HepG2 (cell line): ENCODE results near the gene ACSS1. TPM values are rescaled to one million over a fixed set of nuclear protein-coding genes. Genes with fewer than 3 reads are reported as not detected.
A peak's percentile ranks its signal among the peaks of the same experiment; 100 is the strongest.

ENCODE experiments used
- ARNTL ChIP-seq: sonication (generic); formaldehyde crosslinking; IDR thresholded peaks from 2 replicates; pipeline ENCODE4 v1.4.0; 2020; ENCODE audit warnings: mild to moderate bottlenecking, missing genetic modification reagents
- BATF2 ChIP-seq: sonication (generic); formaldehyde crosslinking; IDR thresholded peaks from 2 replicates; pipeline ENCODE4 v1.8.0; 2022; ENCODE audit warnings: mild to moderate bottlenecking, missing genetic modification reagents, moderate library complexity
- CBX5 ChIP-seq: sonication (generic); formaldehyde crosslinking; IDR thresholded peaks from 2 replicates; pipeline ENCODE4 v1.4.0; 2020; ENCODE audit warnings: missing genetic modification reagents, borderline replicate concordance
- FOXK1 ChIP-seq: sonication (generic); formaldehyde crosslinking; IDR thresholded peaks from 2 replicates; pipeline ENCODE4 v1.4.0; 2020; ENCODE audit warnings: low read depth, missing genetic modification reagents, borderline replicate concordance
- GLI4 ChIP-seq: sonication (generic); formaldehyde crosslinking; IDR thresholded peaks from 2 replicates; pipeline ENCODE4 v1.5.1; 2020; ENCODE audit warnings: missing genetic modification reagents, mild to moderate bottlenecking, moderate library complexity, borderline replicate concordance
- HNRNPL ChIP-seq: fragments of 200-400 bp; formaldehyde crosslinking; IDR thresholded peaks from 2 replicates; pipeline ENCODE4 v1.6.1; 2017; ENCODE audit warnings: mild to moderate bottlenecking, low read depth, low read length
- HOMEZ ChIP-seq: IDR thresholded peaks from 2 replicates; pipeline ENCODE4 v1.6.1; 2016; ENCODE audit warnings: low read depth
- IRF1 ChIP-seq: sonication (generic); formaldehyde crosslinking; IDR thresholded peaks from 2 replicates; pipeline ENCODE4 v1.4.0; 2020; ENCODE audit warnings: low read depth, mild to moderate bottlenecking, missing genetic modification reagents
- RFX5 ChIP-seq: IDR thresholded peaks from 2 replicates; pipeline ENCODE4 v1.6.1; 2011; ENCODE audit warnings: low read depth, low read length, improper control_type of control experiment
- RNF2 ChIP-seq: fragments of 450-650 bp; conservative IDR thresholded peaks from 2 replicates; pipeline ENCODE4 v1.6.1; 2016; ENCODE audit warnings: low read depth
- SRF ChIP-seq: IDR thresholded peaks from 2 replicates; pipeline ENCODE4 v1.6.1; 2011; ENCODE audit warnings: mild to moderate bottlenecking, low read depth, low read length, moderate library complexity
- ZBTB14 ChIP-seq: sonication (generic); formaldehyde crosslinking; IDR thresholded peaks from 2 replicates; pipeline ENCODE4 v1.4.0; 2020; ENCODE audit warnings: missing genetic modification reagents
- ZBTB26 ChIP-seq: IDR thresholded peaks from 2 replicates; pipeline ENCODE4 v1.6.1; 2016; ENCODE audit warnings: missing compliant biosample characterization, missing genetic modification reagents, borderline replicate concordance
- ZBTB39 ChIP-seq: sonication (generic); formaldehyde crosslinking; IDR thresholded peaks from 2 replicates; pipeline ENCODE4 v1.5.0; 2020; ENCODE audit warnings: missing genetic modification reagents
- ZKSCAN1 ChIP-seq: fragments of 150-350 bp; IDR thresholded peaks from 2 replicates; pipeline ENCODE4 v1.6.1; 2014; ENCODE audit warnings: low read length
- ZNF30 ChIP-seq: sonication (generic); formaldehyde crosslinking; IDR thresholded peaks from 2 replicates; pipeline ENCODE4 v1.5.0; 2020; ENCODE audit warnings: mild to moderate bottlenecking, missing genetic modification reagents
- ZNF350 ChIP-seq: sonication (generic); formaldehyde crosslinking; IDR thresholded peaks from 2 replicates; pipeline ENCODE4 v1.4.0; 2020; ENCODE audit warnings: mild to moderate bottlenecking, low read depth, missing genetic modification reagents, borderline replicate concordance
- ZNF496 ChIP-seq: sonication (generic); formaldehyde crosslinking; IDR thresholded peaks from 2 replicates; pipeline ENCODE4 v1.8.1; 2023; ENCODE audit warnings: mild to moderate bottlenecking, moderate library complexity, missing genetic modification reagents; ENCODE audit not compliant: insufficient replicate concordance
- ZNF547 ChIP-seq: sonication (generic); formaldehyde crosslinking; IDR thresholded peaks from 2 replicates; pipeline ENCODE4 v1.5.1; 2020; ENCODE audit warnings: mild to moderate bottlenecking, missing genetic modification reagents
- ZNF563 ChIP-seq: sonication (generic); formaldehyde crosslinking; IDR thresholded peaks from 2 replicates; pipeline ENCODE4 v1.8.0; 2022; ENCODE audit warnings: mild to moderate bottlenecking, moderate library complexity, missing genetic modification reagents
- ZNF580 ChIP-seq: IDR thresholded peaks from 2 replicates; pipeline ENCODE4 v1.6.1; 2016; ENCODE audit warnings: low read depth, borderline replicate concordance
- ZNF781 ChIP-seq: sonication (generic); formaldehyde crosslinking; IDR thresholded peaks from 2 replicates; pipeline ENCODE4 v1.5.1; 2020; ENCODE audit warnings: borderline replicate concordance, mild to moderate bottlenecking, missing genetic modification reagents; ENCODE audit errors: not compliant biosample characterization
- polyA plus RNA-seq, 8 experiments: library from polyadenylated mRNA; depleted of rRNA in 3 of 8; stranded (reverse) in 7 of 8; unstranded in 1 of 8; fragments of >200 nt; fragmentation: Illumina TruSeq in 4 of 8; extraction: Trizol in 4 of 8; gene quantifications; 2 replicates each; pipeline versions ENCODE4 v1.2.1 to v1.2.3, GENCODE V29; 2011 to 2016; ENCODE audit warnings: low read depth in 4 of 8, missing spikeins in 1 of 8, mixed read lengths in 1 of 8; ENCODE audit not compliant: insufficient read depth in 1 of 8
- total RNA-seq, 5 experiments: library from RNA; depleted of rRNA; stranded (reverse); fragments of >200 nt; fragmentation: Illumina TruSeq; extraction: Trizol; gene quantifications; 2 replicates each; pipeline ENCODE4 v1.2.3, GENCODE V29; 2016; ENCODE audit warnings: low read depth in 1 of 5

Gene ACSS1
- total and polyA plus RNA-seq, 2 of the 13 experiments (the other 11 are each of a cell fraction or from before 2014, with no cell fraction given), result 15.2 to 41.6 TPM

GRCh38 chr20:25030007-25030648 lies 27.8 kb downstream of the ACSS1 start (continued):
- TF ChIP-seq HOMEZ (CRISPR knock-in tag) (no peak), SRF (peak; percentile 71; the same call in 1 of the 2 replicates), ARNTL (CRISPR knock-in tag) (no peak), ZNF547 (CRISPR knock-in tag) (no peak), CBX5 (CRISPR knock-in tag) (no peak), RNF2 (no peak), ZNF781 (CRISPR knock-in tag) (no peak), ZNF350 (CRISPR knock-in tag) (no peak), ZNF496 (CRISPR knock-in tag) (no peak), RFX5 (no peak), BATF2 (CRISPR knock-in tag) (no peak), GLI4 (CRISPR knock-in tag) (no peak), ZBTB14 (CRISPR knock-in tag) (no peak), ZKSCAN1 (no peak), FOXK1 (peak; percentile 17; the same call in 1 of the 2 replicates), HNRNPL (no peak), ZNF30 (CRISPR knock-in tag) (no peak), IRF1 (CRISPR knock-in tag) (no peak), ZBTB39 (CRISPR knock-in tag) (no peak), ZNF580 (CRISPR knock-in tag) (no peak; the same call in 1 of the 2 replicates), ZBTB26 (0 out of 2 replicates have a peak, but pooled peaks have one; percentile 41), ZNF563 (CRISPR knock-in tag) (no peak)
